IMR-90 (cell line): ENCODE measurements around the gene ADCY9. TPM values are rescaled to one million over a fixed set of nuclear protein-coding genes. Genes with fewer than 3 reads are reported as not detected.

Experiments used
- ATAC-seq: fragments of 200-7000 bp; cut with Tn5 transposase; 2 replicates; pipeline ENCODE4 v1.9.1; 2020; ENCODE audit warnings: low read depth, mild to moderate bottlenecking, moderate library complexity
- BruUV-seq: library from RNA; stranded (reverse); fragments of 400-500 nt; replicated peaks from 2 replicates; lab custom pipeline; 2021; lab: Mats Ljungman, UMichigan
- CTCF ChIA-PET: fragments of 300-600 bp; formaldehyde crosslinking; extraction: SDS; loops from one replicate; lab custom pipeline; 2021; ENCODE audit warnings: antibody characterized with exemption; lab: Yijun Ruan, JAX
- POLR2A ChIA-PET: fragments of 300-600 bp; sonication (Branson Sonifier 250); formaldehyde crosslinking; loops from one replicate; lab custom pipeline; 2022; ENCODE audit warnings: antibody characterized with exemption; ENCODE audit not compliant: unreplicated experiment; lab: Charles Lee
- DNase-seq: peaks from one replicate; pipeline ENCODE4 v3.0.0; 2013
- H2AFZ ChIP-seq: replicated peaks from 2 replicates; pipeline ENCODE3; 2013; ENCODE audit warnings: low read length, mild to moderate bottlenecking; ENCODE audit not compliant: poor library complexity
- H2AK5ac ChIP-seq: 2 replicates; pipeline ENCODE4 v1.6.1; 2013; ENCODE audit warnings: low read depth, low read length, inconsistent platforms
- H2AK9ac ChIP-seq: replicated peaks from 2 replicates; pipeline ENCODE3; 2013; ENCODE audit warnings: mild to moderate bottlenecking, low read depth, low read length, moderate library complexity; ENCODE audit not compliant: poor library complexity
- H2BK120ac ChIP-seq: 2 replicates; pipeline ENCODE4 v1.6.1; 2013; ENCODE audit warnings: low read depth, low read length, inconsistent platforms
- H2BK15ac ChIP-seq: 3 replicates; pipeline ENCODE4 v1.6.1; 2013; ENCODE audit warnings: low read depth, low read length, inconsistent platforms
- H2BK20ac ChIP-seq: 2 replicates; pipeline ENCODE4 v1.6.1; 2013; ENCODE audit warnings: low read depth, mild to moderate bottlenecking, inconsistent platforms, low read length, moderate library complexity
- H2BK5ac ChIP-seq: 2 replicates; pipeline ENCODE4 v1.6.1; 2013; ENCODE audit warnings: mild to moderate bottlenecking, low read depth, low read length, inconsistent platforms; ENCODE audit not compliant: poor library complexity, severe bottlenecking
- H3K14ac ChIP-seq: replicated peaks from 2 replicates; pipeline ENCODE4 v1.6.1; 2013; ENCODE audit warnings: low read depth, low read length, inconsistent platforms
- H3K18ac ChIP-seq: 2 replicates; pipeline ENCODE4 v1.6.1; 2013; ENCODE audit warnings: low read depth, low read length, control low read depth
- H3K23ac ChIP-seq: 2 replicates; pipeline ENCODE4 v1.6.1; 2013; ENCODE audit warnings: low read depth, low read length, inconsistent platforms
- H3K27ac ChIP-seq: 2 replicates; pipeline ENCODE4 v1.5.1; 2013; ENCODE audit warnings: mild to moderate bottlenecking, control low read depth, low read length; ENCODE audit not compliant: insufficient read depth
- H3K27me3 ChIP-seq: 2 replicates; pipeline ENCODE4 v1.6.1; 2013; ENCODE audit warnings: low read length; ENCODE audit not compliant: control insufficient read depth, insufficient read depth
- H3K36me3 ChIP-seq: 2 replicates; pipeline ENCODE4 v1.6.1; 2013; ENCODE audit warnings: low read length, mixed read lengths; ENCODE audit not compliant: control insufficient read depth, insufficient read depth
- H3K4ac ChIP-seq: 2 replicates; pipeline ENCODE4 v1.6.1; 2013; ENCODE audit warnings: low read depth, low read length, inconsistent platforms
- H3K4me1 ChIP-seq: 2 replicates; pipeline ENCODE4 v1.6.1; 2013; ENCODE audit warnings: low read length, mixed read lengths; ENCODE audit not compliant: control insufficient read depth, insufficient read depth
- H3K4me2 ChIP-seq: 2 replicates; pipeline ENCODE4 v1.6.1; 2013; ENCODE audit warnings: low read depth, mild to moderate bottlenecking, control low read depth, low read length, moderate library complexity
- H3K4me3 ChIP-seq: 2 replicates; pipeline ENCODE4 v1.5.1; 2013; ENCODE audit warnings: low read depth, mild to moderate bottlenecking, control low read depth, low read length, moderate library complexity; ENCODE audit not compliant: insufficient read depth
- H3K56ac ChIP-seq: 2 replicates; pipeline ENCODE4 v1.6.1; 2013; ENCODE audit warnings: low read length, inconsistent platforms; ENCODE audit not compliant: insufficient read depth; ENCODE audit errors: extremely low read depth
- H3K79me1 ChIP-seq, 2 experiments: 2 replicates each; pipeline ENCODE4 v1.6.1; 2013; ENCODE audit warnings: low read length in 2 of 2, inconsistent platforms in 1 of 2, low read depth in 1 of 2
- H3K9ac ChIP-seq: 2 replicates; pipeline ENCODE4 v1.6.1; 2013; ENCODE audit warnings: low read depth, low read length, control low read depth
- H3K9me1 ChIP-seq: 2 replicates; pipeline ENCODE4 v1.6.1; 2013; ENCODE audit warnings: low read length, inconsistent platforms; ENCODE audit not compliant: insufficient read depth
- H3K9me3 ChIP-seq: 2 replicates; pipeline ENCODE4 v1.6.1; 2013; ENCODE audit warnings: low read length; ENCODE audit not compliant: control insufficient read depth, insufficient read depth
- H4K20me1 ChIP-seq: 2 replicates; pipeline ENCODE4 v1.6.1; 2013; ENCODE audit warnings: low read length, inconsistent platforms; ENCODE audit not compliant: insufficient read depth
- H4K5ac ChIP-seq: 2 replicates; pipeline ENCODE4 v1.6.1; 2013; ENCODE audit warnings: mild to moderate bottlenecking, low read depth, low read length, control low read depth
- H4K8ac ChIP-seq, 2 experiments: 2 replicates each; pipeline ENCODE4 v1.6.1; 2013; ENCODE audit warnings: low read depth in 2 of 2, low read length in 2 of 2, control low read depth in 1 of 2, inconsistent platforms in 1 of 2
- H4K91ac ChIP-seq: 2 replicates; pipeline ENCODE4 v1.6.1; 2013; ENCODE audit warnings: low read depth, low read length, inconsistent platforms; ENCODE audit not compliant: insufficient read depth
- MXI1 ChIP-seq: IDR thresholded peaks from 2 replicates; pipeline ENCODE4 v1.6.1; 2012; ENCODE audit warnings: low read depth, mild to moderate bottlenecking, low read length, moderate library complexity, borderline replicate concordance
- RAD21 ChIP-seq: IDR thresholded peaks from 2 replicates; pipeline ENCODE4 v1.6.1; 2012; ENCODE audit warnings: low read length, improper control_type of control experiment
- RFX5 ChIP-seq: IDR thresholded peaks from 2 replicates; pipeline ENCODE4 v1.8.0; 2012; ENCODE audit warnings: low read depth, mild to moderate bottlenecking, low read length, moderate library complexity
- WGBS, 2 experiments: methylation state at CpG; one replicate each; pipeline versions ENCODE4 v1.1.5 to v1.1.7; 2013; ENCODE audit warnings: missing lambda C conversion rate in 2 of 2; ENCODE audit not compliant: insufficient read length in 1 of 2; ENCODE audit errors: extremely low coverage in 2 of 2; 5-methylcytosine and 5-hydroxymethylcytosine counted together
- dilution Hi-C: fragments of 300-500 bp; cut with HindIII; formaldehyde crosslinking; loops from one replicate; pipeline ENCODE4 v1.14.3; 2018; ENCODE audit warnings: low sequenced_read_pairs; ENCODE audit not compliant: unreplicated experiment
- in situ Hi-C: fragments of 300-500 bp; cut with MboI; formaldehyde crosslinking; loops from 3 replicates; pipeline ENCODE4 v1.14.3; 2019; ENCODE audit warnings: low sequenced_read_pairs, inconsistent platforms, mixed read lengths
- intact Hi-C: fragments of 100-400 bp; cut with micrococcal nuclease; formaldehyde crosslinking; loops from 2 replicates; pipeline ENCODE4 v1.10.0; 2022
- polyA plus RNA-seq, 3 experiments: library from polyadenylated mRNA; depleted of rRNA; stranded (reverse); fragments of >200 nt; gene quantifications; 2 replicates each; pipeline ENCODE4 v1.2.3, GENCODE V29; 2012; ENCODE audit warnings: low replicate concordance in 1 of 3
- total RNA-seq: library from RNA; depleted of rRNA; stranded (reverse); fragments of >200 nt; gene quantifications from 2 replicates; pipeline ENCODE4 v1.2.3, GENCODE V29; 2012

The ADCY9 gene
- total and polyA plus RNA-seq, 2 of the 4 experiments (the other 2 are of a cell fraction) = 5.4 to 12.5 TPM

DNA sequence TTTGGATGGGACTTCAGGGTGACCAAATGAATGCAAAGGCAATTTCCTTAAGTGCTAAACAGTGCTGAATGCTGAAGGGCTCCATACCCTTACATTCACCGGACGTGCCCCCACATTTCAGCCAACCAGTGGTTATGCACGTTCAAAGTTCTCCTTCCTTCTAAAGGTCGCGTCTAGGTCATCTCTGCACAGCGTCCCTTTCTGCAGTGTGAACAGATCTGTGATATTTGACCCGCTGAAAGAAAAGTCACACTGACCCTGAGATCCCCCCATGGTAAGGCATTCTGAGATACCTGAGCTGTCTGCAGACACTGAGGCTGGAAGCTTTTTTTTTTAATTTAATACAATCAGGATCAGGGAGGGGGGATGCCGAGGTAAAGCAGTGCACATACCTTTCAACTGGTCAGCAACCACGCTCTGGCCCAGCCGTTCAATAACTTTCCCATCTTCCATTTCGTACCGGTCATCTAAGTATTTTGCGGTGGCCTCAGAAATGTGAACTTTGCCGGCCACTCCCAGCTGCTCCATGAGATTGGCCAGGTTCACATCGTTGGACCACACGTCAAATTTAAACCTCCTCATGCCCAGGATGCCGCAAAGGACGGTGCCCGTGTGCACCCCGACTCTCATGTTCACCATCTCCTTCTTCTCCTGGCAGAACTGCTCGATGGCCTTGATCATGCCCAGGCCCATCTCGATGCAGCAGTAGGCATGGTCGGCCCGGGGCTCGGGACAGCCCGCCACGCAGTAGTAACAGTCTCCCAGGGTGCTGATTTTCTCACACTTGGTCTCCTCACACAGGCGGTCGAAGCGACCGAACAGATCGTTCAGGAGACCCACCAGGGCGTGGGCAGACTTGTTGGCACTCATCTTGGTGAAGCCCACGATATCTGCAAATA lies 2.6 kb downstream of the ADCY9 start:
- H3K9ac ChIP-seq = peak overlapping the region; percentile 51; the same call in 1 of the 2 replicates
- no peak overlapping the region for H2BK15ac ChIP-seq
- peaks cover 15% of the 10 kb centered on the region; the same call in 1 of the 2 replicates for H3K36me3 ChIP-seq
- H4K8ac ChIP-seq = peak overlapping the region in 1 of 2 experiments; percentile 22; a peak in 1 of 4 replicates
- peak overlapping the region; percentile 47; the same call in 1 of the 2 replicates for H3K4me3 ChIP-seq
- peak overlapping the region; percentile 70 for H3K14ac ChIP-seq
- H4K91ac ChIP-seq = no peak overlapping the region
- CTCF ChIA-PET = interaction anchor here (0.8 to 1.8 kb wide), 3 partner anchors 131 to 174 kb away, joined by 3 to 4 read pairs (median 4); no protein-coding TSS in a partner anchor
- ATAC-seq (no peak), DNase-seq (no peak)
- peaks cover 24% of the 10 kb centered on the region; the same call in 1 of the 2 replicates for H4K20me1 ChIP-seq
- no peak overlapping the region for H3K56ac ChIP-seq
- POLR2A ChIA-PET = interaction anchor here (0.6 kb wide), 1 partner anchor 62 kb away, joined by 22 read pairs; no protein-coding TSS in a partner anchor
- dilution Hi-C loops = no loop called here
- in situ Hi-C loops = loop anchor here (10.0 kb wide), 1 partner anchor 141 kb away; no protein-coding TSS in a partner anchor
- 97% methylated on average over 19 of the region's 34 CpGs; no CpG with 5 or more reads in 1 of the 2 experiments for WGBS, 2 experiments
- TSS peak; percentile 60 for BruUV-seq
- peak overlapping the region; percentile 88 for H3K4me2 ChIP-seq
- no peak for TF ChIP-seq RAD21
- TF ChIP-seq MXI1 = no peak
- no peak for TF ChIP-seq RFX5
- no peak overlapping the region for H4K5ac ChIP-seq
- intact Hi-C loops = loop anchor here (2.0 to 10.0 kb wide), 3 partner anchors 61 to 419 kb away; no protein-coding TSS in a partner anchor
- peak overlapping the region; percentile 74; the same call in 1 of the 2 replicates for H3K23ac ChIP-seq
- H3K79me1 ChIP-seq = peaks cover 32 to 70% of the 10 kb centered on the region in 2 experiments
- H3K9me1 ChIP-seq = peaks cover 24% of the 10 kb centered on the region
- no peak overlapping the region for H2BK5ac ChIP-seq
- H2BK20ac ChIP-seq = no peak overlapping the region
- peaks cover 27% of the 10 kb centered on the region for H3K4me1 ChIP-seq
- no peaks in the 10 kb centered on the region for H3K9me3 ChIP-seq
- H2AK5ac ChIP-seq = peak overlapping the region; percentile 31; the same call in 1 of the 2 replicates
- no peak overlapping the region for H2AFZ ChIP-seq
- no peak overlapping the region for H2BK120ac ChIP-seq
- H3K27me3 ChIP-seq = no peaks in the 10 kb centered on the region
- H2AK9ac ChIP-seq = no peak overlapping the region
- H3K27ac ChIP-seq = no peak overlapping the region
- no peak overlapping the region for H3K18ac ChIP-seq
- H3K4ac ChIP-seq = peak overlapping the region; percentile 32
